GM23338 (cell line): ENCODE results near the gene PCLAF. TPM values are rescaled to one million over a fixed set of nuclear protein-coding genes. Genes with fewer than 3 reads are reported as not detected.

ENCODE experiments used
- CREB1 ChIP-seq: fragments of 250-450 bp; sonication (Bioruptor Pico); IDR thresholded peaks from 2 replicates; pipeline ENCODE4 v1.5.0; 2020; ENCODE audit warnings: low read depth, mild to moderate bottlenecking, moderate library complexity
- EZH2 ChIP-seq: fragments of 200-600 bp; sonication (generic); IDR thresholded peaks from one replicate; pipeline ENCODE4 v1.8.0; 2017; ENCODE audit warnings: antibody characterized with exemption, mild to moderate bottlenecking, low read depth; ENCODE audit not compliant: unreplicated experiment
- JUNB ChIP-seq: IDR thresholded peaks from one replicate; pipeline ENCODE4 v1.6.1; 2016; ENCODE audit warnings: antibody characterized with exemption; ENCODE audit not compliant: unreplicated experiment
- NANOG ChIP-seq: IDR thresholded peaks from 2 replicates; pipeline ENCODE4 v1.6.1; 2016; ENCODE audit warnings: antibody characterized with exemption, borderline replicate concordance
- POLR2AphosphoS5 ChIP-seq: IDR thresholded peaks from 2 replicates; pipeline ENCODE4 v1.6.1; 2016; ENCODE audit warnings: antibody characterized with exemption, low read depth
- STAT1 ChIP-seq: IDR thresholded peaks from one replicate; pipeline ENCODE4 v1.6.1; 2016; ENCODE audit warnings: antibody characterized with exemption; ENCODE audit not compliant: unreplicated experiment
- ZNF114 ChIP-seq: fragments of 250-450 bp; sonication (Bioruptor Pico); IDR thresholded peaks from 2 replicates; pipeline ENCODE4 v1.5.0; 2020; ENCODE audit warnings: mild to moderate bottlenecking, moderate library complexity
- ZNF331 ChIP-seq: fragments of 250-450 bp; sonication (Bioruptor Pico); IDR thresholded peaks from 2 replicates; pipeline ENCODE4 v1.5.0; 2020; ENCODE audit warnings: low read depth, mild to moderate bottlenecking, moderate library complexity
- polyA plus RNA-seq: library from polyadenylated mRNA; unstranded; fragments of >200 nt; fragmentation: Nextera tagmentation; extraction: Ambion mirVana; gene quantifications from 2 replicates; pipeline ENCODE4 v1.2.1, GENCODE V29; 2016
- total RNA-seq: library from RNA; depleted of rRNA; stranded (reverse); fragments of >200 nt; shearing (Covaris generic); gene quantifications from 2 replicates; pipeline ENCODE4 v1.2.3, GENCODE V29; 2014
- TF ChIP-seq, protein P1 (sequence below): fragments of 250-450 bp; sonication (Bioruptor Pico); IDR thresholded peaks from 2 replicates; pipeline ENCODE4 v1.5.0; 2020; ENCODE audit warnings: mild to moderate bottlenecking, moderate library complexity
- TF ChIP-seq, protein P2 (sequence below): IDR thresholded peaks from 2 replicates; pipeline ENCODE4 v1.6.1; 2016; ENCODE audit warnings: antibody characterized with exemption
- TF ChIP-seq, protein P3 (sequence below): IDR thresholded peaks from one replicate; pipeline ENCODE4 v1.6.1; 2018; ENCODE audit warnings: antibody characterized with exemption; ENCODE audit not compliant: unreplicated experiment

Gene PCLAF
- total and polyA plus RNA-seq, 2 experiments from 2014 or later = 48.9 to 206 TPM

DNA sequence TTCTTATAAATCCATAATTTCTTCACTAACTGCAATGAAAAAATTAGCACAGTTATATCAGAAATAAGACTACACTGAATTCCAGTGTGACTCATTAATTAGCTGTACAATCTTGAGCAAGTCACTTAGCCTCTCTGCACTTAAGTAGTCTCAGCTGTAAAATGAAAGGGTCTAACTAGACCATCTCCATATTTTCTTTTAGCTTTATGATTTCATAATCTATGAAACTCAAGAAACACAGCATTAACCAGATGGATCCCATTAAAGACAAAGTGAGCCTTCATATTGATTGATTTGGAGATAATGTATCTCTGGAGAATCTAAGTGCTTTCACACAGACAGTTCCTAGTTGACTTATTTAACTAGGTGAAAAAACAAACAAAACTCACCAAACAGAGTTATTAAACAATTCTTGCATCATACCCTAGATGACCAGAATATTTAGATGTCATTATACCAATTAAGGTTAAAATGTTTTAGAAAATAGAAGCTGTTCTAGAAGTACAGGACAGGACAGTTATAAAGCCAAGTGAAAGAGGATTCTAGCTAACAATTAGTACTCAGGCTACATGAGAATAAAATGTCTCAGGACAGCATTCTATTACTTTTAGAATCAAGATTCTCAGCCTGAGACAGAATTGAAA lies 36.5 kb downstream of the PCLAF start (continued):
- TF ChIP-seq, protein P1, sequence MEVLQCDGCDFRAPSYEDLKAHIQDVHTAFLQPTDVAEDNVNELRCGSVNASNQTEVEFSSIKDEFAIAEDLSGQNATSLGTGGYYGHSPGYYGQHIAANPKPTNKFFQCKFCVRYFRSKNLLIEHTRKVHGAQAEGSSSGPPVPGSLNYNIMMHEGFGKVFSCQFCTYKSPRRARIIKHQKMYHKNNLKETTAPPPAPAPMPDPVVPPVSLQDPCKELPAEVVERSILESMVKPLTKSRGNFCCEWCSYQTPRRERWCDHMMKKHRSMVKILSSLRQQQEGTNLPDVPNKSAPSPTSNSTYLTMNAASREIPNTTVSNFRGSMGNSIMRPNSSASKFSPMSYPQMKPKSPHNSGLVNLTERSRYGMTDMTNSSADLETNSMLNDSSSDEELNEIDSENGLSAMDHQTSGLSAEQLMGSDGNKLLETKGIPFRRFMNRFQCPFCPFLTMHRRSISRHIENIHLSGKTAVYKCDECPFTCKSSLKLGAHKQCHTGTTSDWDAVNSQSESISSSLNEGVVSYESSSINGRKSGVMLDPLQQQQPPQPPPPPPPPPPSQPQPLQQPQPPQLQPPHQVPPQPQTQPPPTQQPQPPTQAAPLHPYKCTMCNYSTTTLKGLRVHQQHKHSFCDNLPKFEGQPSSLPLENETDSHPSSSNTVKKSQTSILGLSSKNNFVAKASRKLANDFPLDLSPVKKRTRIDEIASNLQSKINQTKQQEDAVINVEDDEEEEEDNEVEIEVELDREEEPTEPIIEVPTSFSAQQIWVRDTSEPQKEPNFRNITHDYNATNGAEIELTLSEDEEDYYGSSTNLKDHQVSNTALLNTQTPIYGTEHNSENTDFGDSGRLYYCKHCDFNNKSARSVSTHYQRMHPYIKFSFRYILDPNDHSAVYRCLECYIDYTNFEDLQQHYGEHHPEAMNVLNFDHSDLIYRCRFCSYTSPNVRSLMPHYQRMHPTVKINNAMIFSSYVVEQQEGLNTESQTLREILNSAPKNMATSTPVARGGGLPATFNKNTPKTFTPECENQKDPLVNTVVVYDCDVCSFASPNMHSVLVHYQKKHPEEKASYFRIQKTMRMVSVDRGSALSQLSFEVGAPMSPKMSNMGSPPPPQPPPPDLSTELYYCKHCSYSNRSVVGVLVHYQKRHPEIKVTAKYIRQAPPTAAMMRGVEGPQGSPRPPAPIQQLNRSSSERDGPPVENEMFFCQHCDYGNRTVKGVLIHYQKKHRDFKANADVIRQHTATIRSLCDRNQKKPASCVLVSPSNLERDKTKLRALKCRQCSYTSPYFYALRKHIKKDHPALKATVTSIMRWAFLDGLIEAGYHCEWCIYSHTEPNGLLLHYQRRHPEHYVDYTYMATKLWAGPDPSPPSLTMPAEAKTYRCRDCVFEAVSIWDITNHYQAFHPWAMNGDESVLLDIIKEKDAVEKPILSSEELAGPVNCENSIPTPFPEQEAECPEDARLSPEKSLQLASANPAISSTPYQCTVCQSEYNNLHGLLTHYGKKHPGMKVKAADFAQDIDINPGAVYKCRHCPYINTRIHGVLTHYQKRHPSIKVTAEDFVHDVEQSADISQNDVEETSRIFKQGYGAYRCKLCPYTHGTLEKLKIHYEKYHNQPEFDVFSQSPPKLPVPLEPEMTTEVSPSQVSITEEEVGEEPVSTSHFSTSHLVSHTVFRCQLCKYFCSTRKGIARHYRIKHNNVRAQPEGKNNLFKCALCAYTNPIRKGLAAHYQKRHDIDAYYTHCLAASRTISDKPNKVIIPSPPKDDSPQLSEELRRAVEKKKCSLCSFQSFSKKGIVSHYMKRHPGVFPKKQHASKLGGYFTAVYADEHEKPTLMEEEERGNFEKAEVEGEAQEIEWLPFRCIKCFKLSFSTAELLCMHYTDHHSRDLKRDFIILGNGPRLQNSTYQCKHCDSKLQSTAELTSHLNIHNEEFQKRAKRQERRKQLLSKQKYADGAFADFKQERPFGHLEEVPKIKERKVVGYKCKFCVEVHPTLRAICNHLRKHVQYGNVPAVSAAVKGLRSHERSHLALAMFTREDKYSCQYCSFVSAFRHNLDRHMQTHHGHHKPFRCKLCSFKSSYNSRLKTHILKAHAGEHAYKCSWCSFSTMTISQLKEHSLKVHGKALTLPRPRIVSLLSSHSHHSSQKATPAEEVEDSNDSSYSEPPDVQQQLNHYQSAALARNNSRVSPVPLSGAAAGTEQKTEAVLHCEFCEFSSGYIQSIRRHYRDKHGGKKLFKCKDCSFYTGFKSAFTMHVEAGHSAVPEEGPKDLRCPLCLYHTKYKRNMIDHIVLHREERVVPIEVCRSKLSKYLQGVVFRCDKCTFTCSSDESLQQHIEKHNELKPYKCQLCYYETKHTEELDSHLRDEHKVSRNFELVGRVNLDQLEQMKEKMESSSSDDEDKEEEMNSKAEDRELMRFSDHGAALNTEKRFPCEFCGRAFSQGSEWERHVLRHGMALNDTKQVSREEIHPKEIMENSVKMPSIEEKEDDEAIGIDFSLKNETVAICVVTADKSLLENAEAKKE (CRISPR knock-in tag) = no peak
- TF ChIP-seq NANOG (no peak), CREB1 (CRISPR knock-in tag) (no peak), ZNF331 (CRISPR knock-in tag) (no peak), POLR2AphosphoS5 (no peak), JUNB (no peak), STAT1 (no peak), ZNF114 (CRISPR knock-in tag) (no peak), EZH2 (no peak)
- TF ChIP-seq, protein P2, sequence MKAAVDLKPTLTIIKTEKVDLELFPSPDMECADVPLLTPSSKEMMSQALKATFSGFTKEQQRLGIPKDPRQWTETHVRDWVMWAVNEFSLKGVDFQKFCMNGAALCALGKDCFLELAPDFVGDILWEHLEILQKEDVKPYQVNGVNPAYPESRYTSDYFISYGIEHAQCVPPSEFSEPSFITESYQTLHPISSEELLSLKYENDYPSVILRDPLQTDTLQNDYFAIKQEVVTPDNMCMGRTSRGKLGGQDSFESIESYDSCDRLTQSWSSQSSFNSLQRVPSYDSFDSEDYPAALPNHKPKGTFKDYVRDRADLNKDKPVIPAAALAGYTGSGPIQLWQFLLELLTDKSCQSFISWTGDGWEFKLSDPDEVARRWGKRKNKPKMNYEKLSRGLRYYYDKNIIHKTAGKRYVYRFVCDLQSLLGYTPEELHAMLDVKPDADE = no peak
- TF ChIP-seq, protein P3, sequence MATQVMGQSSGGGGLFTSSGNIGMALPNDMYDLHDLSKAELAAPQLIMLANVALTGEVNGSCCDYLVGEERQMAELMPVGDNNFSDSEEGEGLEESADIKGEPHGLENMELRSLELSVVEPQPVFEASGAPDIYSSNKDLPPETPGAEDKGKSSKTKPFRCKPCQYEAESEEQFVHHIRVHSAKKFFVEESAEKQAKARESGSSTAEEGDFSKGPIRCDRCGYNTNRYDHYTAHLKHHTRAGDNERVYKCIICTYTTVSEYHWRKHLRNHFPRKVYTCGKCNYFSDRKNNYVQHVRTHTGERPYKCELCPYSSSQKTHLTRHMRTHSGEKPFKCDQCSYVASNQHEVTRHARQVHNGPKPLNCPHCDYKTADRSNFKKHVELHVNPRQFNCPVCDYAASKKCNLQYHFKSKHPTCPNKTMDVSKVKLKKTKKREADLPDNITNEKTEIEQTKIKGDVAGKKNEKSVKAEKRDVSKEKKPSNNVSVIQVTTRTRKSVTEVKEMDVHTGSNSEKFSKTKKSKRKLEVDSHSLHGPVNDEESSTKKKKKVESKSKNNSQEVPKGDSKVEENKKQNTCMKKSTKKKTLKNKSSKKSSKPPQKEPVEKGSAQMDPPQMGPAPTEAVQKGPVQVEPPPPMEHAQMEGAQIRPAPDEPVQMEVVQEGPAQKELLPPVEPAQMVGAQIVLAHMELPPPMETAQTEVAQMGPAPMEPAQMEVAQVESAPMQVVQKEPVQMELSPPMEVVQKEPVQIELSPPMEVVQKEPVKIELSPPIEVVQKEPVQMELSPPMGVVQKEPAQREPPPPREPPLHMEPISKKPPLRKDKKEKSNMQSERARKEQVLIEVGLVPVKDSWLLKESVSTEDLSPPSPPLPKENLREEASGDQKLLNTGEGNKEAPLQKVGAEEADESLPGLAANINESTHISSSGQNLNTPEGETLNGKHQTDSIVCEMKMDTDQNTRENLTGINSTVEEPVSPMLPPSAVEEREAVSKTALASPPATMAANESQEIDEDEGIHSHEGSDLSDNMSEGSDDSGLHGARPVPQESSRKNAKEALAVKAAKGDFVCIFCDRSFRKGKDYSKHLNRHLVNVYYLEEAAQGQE = no peak
